ENCODE data around the gene TMEM219.
"Not testable (repeated sequence)": the region's sequence is repeated elsewhere in the genome, so short reads cannot be mapped to it uniquely, and the experiment has no call there.

The TMEM219 gene

GRCh38 chr16:29961479-29962343, at the start of gene TMEM219:
Gene TMEM219 (plus strand): TSS chr16:29962079. CDS start chr16:29963144, 1,065 bp downstream.
- peak; percentile 78 for DNase-seq (ENCODE audit: low spot score)

DNA sequence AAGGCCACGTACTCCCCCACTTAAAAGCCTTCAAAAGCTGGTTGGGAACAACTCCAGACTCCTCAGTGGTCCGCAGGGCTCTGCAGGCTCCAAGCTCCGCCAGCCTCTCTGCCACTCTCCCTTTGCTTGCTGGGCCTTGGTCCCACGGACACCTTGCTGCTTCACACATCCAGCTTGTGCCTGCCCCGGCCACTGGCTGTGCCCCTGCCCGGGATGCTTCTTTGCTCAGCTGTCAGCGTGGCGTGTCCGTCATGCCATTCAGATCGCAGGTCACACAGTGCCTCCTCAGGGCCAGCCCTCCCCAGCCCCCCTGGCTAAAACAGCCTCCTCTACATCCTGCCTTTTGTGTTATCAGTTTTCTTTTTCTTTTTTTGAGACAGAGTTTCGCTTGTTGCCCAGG, 49.8 kb upstream of the TMEM219 start:
- DNase-seq (ENCODE audit: low spot score): no peak

- DNase-seq (ENCODE audit: low spot score): no peak
Measured at GRCh38 chr16:29913514-29913913, 48.4 kb upstream of the TMEM219 start.

- DNase-seq (ENCODE audit: low spot score): peak; percentile 41
Measured at GRCh38 chr16:29915590-29916247, 46.2 kb upstream of the TMEM219 start.

- peak; percentile 14 for DNase-seq (ENCODE audit: low spot score)
Measured at GRCh38 chr16:29916979-29917378, 44.9 kb upstream of the TMEM219 start.

DNA sequence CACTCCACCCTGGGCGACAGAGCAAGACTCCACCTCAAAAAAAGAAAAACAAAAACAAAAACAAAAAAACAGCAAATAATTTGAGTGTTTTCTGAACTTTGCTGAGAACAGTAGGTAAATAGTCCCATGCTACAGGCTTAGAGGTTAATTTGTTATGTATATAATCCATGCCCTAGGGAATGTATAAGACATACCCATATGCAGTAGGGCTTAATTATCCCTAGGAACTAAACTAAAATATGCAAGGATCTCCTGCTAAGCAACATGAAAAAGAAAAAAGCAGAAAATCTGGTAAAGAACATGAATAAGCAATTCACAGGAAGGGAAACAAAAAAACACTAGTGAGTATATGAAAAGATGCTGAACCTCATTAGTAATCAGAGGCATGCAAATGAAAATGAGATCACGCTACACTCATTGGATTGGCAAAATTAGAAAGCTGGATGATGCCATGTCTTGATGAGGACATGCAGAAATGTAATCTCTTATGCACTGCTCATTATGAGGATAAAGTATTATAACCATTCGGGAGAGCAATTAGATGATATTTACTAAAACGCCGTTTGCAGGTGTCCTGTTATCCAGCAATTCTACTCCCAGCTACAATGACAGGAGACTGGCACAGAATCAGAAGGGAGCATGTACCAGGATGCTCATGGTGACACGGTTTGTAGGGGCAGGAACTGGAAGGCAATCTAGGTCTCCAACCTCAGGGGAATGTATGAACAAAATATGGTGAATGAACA, 41.4 kb upstream of the TMEM219 start:
- no peak for DNase-seq (ENCODE audit: low spot score)

GRCh38 chr16:29921034-29921385, 40.9 kb upstream of the TMEM219 start:
- DNase-seq (ENCODE audit: low spot score): no peak

DNA sequence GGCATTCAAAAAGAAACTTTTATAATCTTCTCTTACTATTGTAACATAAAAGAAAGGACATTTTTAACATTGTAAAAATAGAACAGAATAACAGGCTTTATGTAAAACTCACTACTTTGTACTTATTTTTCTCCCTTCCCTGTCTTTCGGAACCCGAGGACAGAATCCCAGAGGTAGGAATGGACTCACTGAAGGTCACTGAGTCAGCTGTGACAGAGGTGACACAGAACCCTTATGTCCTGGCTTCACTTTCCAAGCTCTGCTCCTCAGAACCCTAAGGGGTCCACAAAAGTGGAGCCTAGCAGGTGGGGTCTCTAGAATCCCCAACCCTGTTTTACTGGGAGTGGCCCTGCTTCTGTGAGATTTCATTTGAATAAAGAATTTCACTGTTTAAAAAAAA, 39.6 kb upstream of the TMEM219 start:
- DNase-seq (ENCODE audit: low spot score): no peak

- DNase-seq (ENCODE audit: low spot score): no peak
Measured at GRCh38 chr16:29922986-29923501, 38.8 kb upstream of the TMEM219 start.

GRCh38 chr16:29925105-29925756, 36.6 kb upstream of the TMEM219 start:
- peak; percentile 25 for DNase-seq (ENCODE audit: low spot score)

DNA sequence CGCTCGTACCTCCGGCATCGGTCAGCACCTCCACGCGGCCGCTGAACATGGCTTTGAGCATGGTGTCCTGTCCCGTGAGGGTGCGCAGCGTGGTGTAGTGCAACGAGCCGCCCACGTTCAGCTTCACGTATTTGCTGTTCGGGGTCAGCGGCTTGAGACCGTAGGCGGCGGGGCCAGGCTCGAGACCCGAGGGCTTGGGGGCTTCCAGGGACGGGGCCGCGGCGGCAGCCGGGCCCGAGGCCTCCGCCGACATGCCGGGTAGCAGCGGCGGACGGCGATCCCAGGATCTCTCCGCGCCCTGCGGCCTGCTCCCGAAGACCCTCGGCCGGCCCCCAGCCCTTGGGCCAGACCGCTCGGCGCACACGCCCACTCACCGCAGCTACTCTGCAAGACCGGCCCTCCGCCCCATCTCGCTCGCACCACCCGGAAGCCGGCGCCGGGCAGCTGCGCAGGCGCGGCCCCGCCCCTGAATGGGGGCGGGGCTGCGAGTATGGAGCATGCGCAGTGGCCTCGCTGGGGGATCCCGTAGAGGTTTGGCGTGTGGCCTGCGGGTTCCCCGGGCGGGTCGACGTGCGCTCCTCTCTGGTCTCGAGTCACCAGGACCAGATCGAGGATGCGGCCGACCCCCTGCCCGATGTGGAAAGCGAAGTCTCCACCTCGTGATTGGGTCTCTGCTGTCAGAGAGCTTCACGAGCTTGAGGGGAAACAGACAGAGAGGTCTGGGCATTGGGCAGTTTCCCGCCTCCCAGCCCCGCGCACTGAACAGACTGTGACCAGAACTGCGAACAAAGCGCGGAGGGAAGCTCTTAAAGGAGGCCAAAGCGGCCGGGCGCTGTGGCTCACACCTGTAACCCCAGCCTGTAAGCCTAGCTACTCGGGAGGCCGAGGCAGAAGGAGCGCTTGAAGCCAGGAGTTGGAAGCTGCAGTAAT, 35.8 kb upstream of the TMEM219 start, which contains the start of gene KCTD13:
KCTD13 (minus strand) TSS at position 446 of the 930 bp plus-strand sequence; CDS start at position 253, 193 bp downstream.
- DNase-seq (ENCODE audit: low spot score): peak; percentile 78

DNA sequence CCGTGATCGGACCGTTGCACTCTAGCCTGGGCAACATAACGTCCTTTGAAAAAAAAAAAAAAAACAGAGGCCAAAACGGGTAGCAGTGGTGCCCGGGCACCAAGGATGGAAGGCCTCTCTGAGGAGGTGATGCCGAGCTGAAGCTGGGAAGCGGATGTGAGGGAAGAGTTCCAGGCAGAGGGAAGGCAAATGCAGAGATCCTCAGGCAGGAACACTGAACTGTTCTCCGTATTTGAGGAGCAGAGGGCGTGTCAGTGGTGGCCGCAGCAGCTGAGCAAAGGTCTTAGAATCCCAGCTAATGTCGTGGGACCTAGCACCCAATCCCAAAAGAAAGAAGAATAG, 35.2 kb upstream of the TMEM219 start:
- DNase-seq (ENCODE audit: low spot score): peak; percentile 20

- no peak for DNase-seq (ENCODE audit: low spot score)
Measured at GRCh38 chr16:29927070-29927905, 34.6 kb upstream of the TMEM219 start.

DNA sequence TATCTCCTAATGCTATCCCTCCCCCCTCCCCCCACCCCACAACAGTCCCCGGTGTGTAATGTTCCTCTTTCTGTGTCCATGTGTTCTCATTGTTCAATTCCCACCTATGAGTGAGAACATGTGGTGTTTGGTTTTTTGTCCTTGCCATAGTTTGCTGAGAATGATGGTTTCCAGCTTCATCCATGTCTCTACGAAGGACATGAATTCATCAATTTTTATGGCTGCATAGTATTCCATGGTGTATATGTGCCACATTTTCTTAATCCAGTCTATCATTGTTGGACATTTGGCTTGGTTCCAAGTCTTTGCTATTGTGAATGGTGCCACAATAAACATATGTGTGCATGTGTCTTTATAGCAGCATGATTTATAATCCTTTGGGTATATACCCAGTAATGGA, 30.1 kb upstream of the TMEM219 start:
- DNase-seq (ENCODE audit: low spot score): not testable (repeated sequence)

- no peak for DNase-seq (ENCODE audit: low spot score)
Measured at GRCh38 chr16:29940656-29941055, 21.2 kb upstream of the TMEM219 start.

GRCh38 chr16:29943846-29944799, 17.8 kb upstream of the TMEM219 start:
- peak; percentile 98 for DNase-seq (ENCODE audit: low spot score)

GRCh38 chr16:29947897-29948296, 14.0 kb upstream of the TMEM219 start:
- DNase-seq (ENCODE audit: low spot score): no peak

- no peak for DNase-seq (ENCODE audit: low spot score)
Measured at GRCh38 chr16:29950806-29951461, 10.9 kb upstream of the TMEM219 start.

Measured in SW480 (cell line).